ENCODE measurements around the gene ELL3.
"Not testable (repeated sequence)": the region's sequence is repeated elsewhere in the genome, so short reads cannot be mapped to it uniquely, and the experiment has no call there.

Gene ELL3

GRCh38 chr15:43789409-43789808, 12.6 kb upstream of the ELL3 start:
- no peak for DNase-seq

- no peak for DNase-seq
Observed at GRCh38 chr15:43779016-43779415, 2.2 kb upstream of the ELL3 start.

GRCh38 chr15:43777267-43777914, 625 bp upstream of the ELL3 start:
- DNase-seq, result no peak

GRCh38 chr15:43776101-43776717, 557 bp downstream of the ELL3 start:
- no peak for DNase-seq

GRCh38 chr15:43775411-43775965, 1.3 kb downstream of the ELL3 start:
- no peak for DNase-seq

- no peak for DNase-seq
Observed at GRCh38 chr15:43774062-43774461, 2.7 kb downstream of the ELL3 start.

- no peak for DNase-seq
Observed at GRCh38 chr15:43772624-43773023, 4.1 kb downstream of the ELL3 start.

- no peak for DNase-seq
Observed at GRCh38 chr15:43771816-43772215, 5.0 kb downstream of the ELL3 start.

GRCh38 chr15:43769584-43770228, 7.1 kb downstream of the ELL3 start:
- DNase-seq, result no peak

GRCh38 chr15:43763819-43764446, 12.8 kb downstream of the ELL3 start:
- no peak for DNase-seq

- DNase-seq, result no peak
Observed at GRCh38 chr15:43762824-43763223, 13.9 kb downstream of the ELL3 start.

GRCh38 chr15:43751885-43752284, 24.9 kb downstream of the ELL3 start:
- no peak for DNase-seq

- peak; percentile 63 for DNase-seq
Observed at GRCh38 chr15:43749690-43750345, 26.9 kb downstream of the ELL3 start.

GRCh38 chr15:43748376-43748775, 28.4 kb downstream of the ELL3 start:
- DNase-seq, result no peak

- DNase-seq, result not testable (repeated sequence)
Observed at GRCh38 chr15:43746903-43747309, 29.9 kb downstream of the ELL3 start.

- peak; percentile 96 for DNase-seq
Observed at GRCh38 chr15:43746245-43746902, 30.4 kb downstream of the ELL3 start, which contains the start of gene PDIA3. Gene PDIA3, plus strand, starts transcription at chr15:43746438. Its CDS starts 102 bp downstream, at chr15:43746540.

GRCh38 chr15:43735416-43735815, 41.4 kb downstream of the ELL3 start:
- no peak for DNase-seq

GRCh38 chr15:43728053-43728725, 48.6 kb downstream of the ELL3 start:
- not testable (repeated sequence) for DNase-seq

GRCh38 chr15:43726306-43726705, 50.5 kb downstream of the ELL3 start:
- DNase-seq, result not testable (repeated sequence)

- no peak for DNase-seq
Observed at GRCh38 chr15:43723151-43723550, 53.6 kb downstream of the ELL3 start.

All from NK-92 treated with Interleukin-12 subunit alpha and Interleukin-12 subunit beta, amount 100 ng/mL, for 24 hours (cell line).